Trophoblast cell (in vitro differentiated cells and primary cell): Measurements from ENCODE around the gene ADAM19.

ENCODE experiments used
- DNase-seq, 2 donors: peaks; one replicate each; pipeline ENCODE4 v3.0.0-alpha.2; 2016
- H2AFZ ChIP-seq: 2 replicates; pipeline ENCODE4 v1.6.1; 2013; ENCODE audit warnings: low read length, moderate library complexity, mild to moderate bottlenecking; ENCODE audit not compliant: insufficient read depth, poor library complexity
- H2AK5ac ChIP-seq: 2 replicates; pipeline ENCODE4 v1.6.1; 2013; ENCODE audit warnings: mild to moderate bottlenecking, low read length
- H2BK120ac ChIP-seq: 2 replicates; pipeline ENCODE4 v1.6.1; 2013; ENCODE audit warnings: low read length, mild to moderate bottlenecking, moderate library complexity; ENCODE audit not compliant: insufficient read depth, poor library complexity
- H2BK12ac ChIP-seq: 2 replicates; pipeline ENCODE4 v1.6.1; 2013; ENCODE audit warnings: mild to moderate bottlenecking, low read length, moderate library complexity
- H2BK5ac ChIP-seq: 2 replicates; pipeline ENCODE4 v1.6.1; 2013; ENCODE audit warnings: low read length, low read depth, moderate library complexity, mild to moderate bottlenecking; ENCODE audit not compliant: poor library complexity
- H3K14ac ChIP-seq: 2 replicates; pipeline ENCODE4 v1.6.1; 2013; ENCODE audit warnings: mild to moderate bottlenecking, low read length
- H3K18ac ChIP-seq: 2 replicates; pipeline ENCODE4 v1.6.1; 2013; ENCODE audit warnings: mild to moderate bottlenecking, low read length
- H3K23ac ChIP-seq: 2 replicates; pipeline ENCODE4 v1.6.1; 2013; ENCODE audit warnings: low read length
- H3K27ac ChIP-seq: 2 replicates; pipeline ENCODE4 v1.5.1; 2013; ENCODE audit warnings: low read depth, mild to moderate bottlenecking, inconsistent platforms, low read length, moderate library complexity
- H3K27me3 ChIP-seq: 2 replicates; pipeline ENCODE4 v1.6.1; 2013; ENCODE audit warnings: inconsistent platforms, mild to moderate bottlenecking, low read length, moderate library complexity; ENCODE audit not compliant: insufficient read depth
- H3K36me3 ChIP-seq, 2 experiments: 1 replicate in 1 of 2; 2 replicates in 1 of 2; pipeline ENCODE4 v1.6.1; 2013; ENCODE audit warnings: low read length in 2 of 2, mild to moderate bottlenecking in 2 of 2, moderate library complexity in 1 of 2; ENCODE audit not compliant: insufficient read depth in 2 of 2, control insufficient read depth in 1 of 2
- H3K4ac ChIP-seq: 2 replicates; pipeline ENCODE4 v1.6.1; 2013; ENCODE audit warnings: low read depth, mild to moderate bottlenecking, low read length, moderate library complexity
- H3K4me1 ChIP-seq, 2 experiments: 1 replicate in 1 of 2; 2 replicates in 1 of 2; pipeline ENCODE4 v1.6.1; 2013; ENCODE audit warnings: low read length in 2 of 2, mild to moderate bottlenecking in 2 of 2, moderate library complexity in 1 of 2; ENCODE audit not compliant: insufficient read depth in 2 of 2, control insufficient read depth in 1 of 2
- H3K4me2 ChIP-seq: 2 replicates; pipeline ENCODE4 v1.6.1; 2013; ENCODE audit warnings: inconsistent platforms, mild to moderate bottlenecking, low read length, moderate library complexity
- H3K4me3 ChIP-seq: 2 replicates; pipeline ENCODE4 v1.5.1; 2013; ENCODE audit warnings: mild to moderate bottlenecking, low read depth, low read length, inconsistent platforms
- H3K79me1 ChIP-seq: one replicate; pipeline ENCODE4 v1.6.1; 2013; ENCODE audit warnings: low read length
- H3K79me2 ChIP-seq: 2 replicates; pipeline ENCODE4 v1.6.1; 2013; ENCODE audit warnings: low read length, mild to moderate bottlenecking; ENCODE audit not compliant: control insufficient read depth, insufficient read depth, poor library complexity
- H3K9ac ChIP-seq: 2 replicates; pipeline ENCODE4 v1.6.1; 2013; ENCODE audit warnings: mild to moderate bottlenecking, low read length
- H3K9me3 ChIP-seq: 2 replicates; pipeline ENCODE4 v1.6.1; 2013; ENCODE audit warnings: low read depth, mild to moderate bottlenecking, control low read depth, inconsistent platforms, low read length; ENCODE audit not compliant: insufficient read depth
- H4K12ac ChIP-seq: 2 replicates; pipeline ENCODE4 v1.6.1; 2013; ENCODE audit warnings: low read depth, mild to moderate bottlenecking, low read length, moderate library complexity
- H4K8ac ChIP-seq: 2 replicates; pipeline ENCODE4 v1.6.1; 2013; ENCODE audit warnings: low read depth, mild to moderate bottlenecking, low read length, moderate library complexity
- H4K91ac ChIP-seq: one replicate; pipeline ENCODE4 v1.6.1; 2013; ENCODE audit warnings: low read depth, mild to moderate bottlenecking, low read length, moderate library complexity
- WGBS: extraction: QIAGEN DNeasy Blood & Tissue Kit; methylation state at CpG from one replicate; pipeline ENCODE4 v1.1.7; 2013; ENCODE audit warnings: missing lambda C conversion rate; ENCODE audit not compliant: insufficient read length, insufficient coverage; ENCODE audit errors: extremely low coverage; 5-methylcytosine and 5-hydroxymethylcytosine counted together

Gene ADAM19

GRCh38 chr5:157444224-157444623 is 131.4 kb downstream of the ADAM19 start:
- WGBS = no CpG with 5 or more reads among the region's 4 CpGs
- H3K4me3 ChIP-seq = no peak overlapping the region
- H4K12ac ChIP-seq = no peak overlapping the region
- no peak overlapping the region for H3K14ac ChIP-seq
- H3K4ac ChIP-seq = no peak overlapping the region
- H2AFZ ChIP-seq = no peak overlapping the region
- H3K9ac ChIP-seq = no peak overlapping the region
- no peak overlapping the region for H3K23ac ChIP-seq
- no peak overlapping the region for H2AK5ac ChIP-seq
- no peak for DNase-seq
- H3K79me1 ChIP-seq = peaks cover 2% of the 10 kb centered on the region
- no peak overlapping the region for H3K18ac ChIP-seq
- no peaks in the 10 kb centered on the region for H3K79me2 ChIP-seq
- no peak overlapping the region for H2BK120ac ChIP-seq
- peaks cover 14 to 16% of the 10 kb centered on the region in 2 experiments for H3K4me1 ChIP-seq
- H2BK12ac ChIP-seq = peak overlapping the region; percentile 9
- H3K27ac ChIP-seq = no peak overlapping the region
- H4K8ac ChIP-seq = no peak overlapping the region
- H3K9me3 ChIP-seq = no peaks in the 10 kb centered on the region
- H3K27me3 ChIP-seq = no peaks in the 10 kb centered on the region
- no peak overlapping the region for H2BK5ac ChIP-seq
- no peak overlapping the region for H3K4me2 ChIP-seq
- peak overlapping the region; percentile 17 for H4K91ac ChIP-seq
- no peaks in the 10 kb centered on the region for H3K36me3 ChIP-seq

GRCh38 chr5:157443041-157443549 is 132.5 kb downstream of the ADAM19 start:
- no peak overlapping the region for H2BK5ac ChIP-seq
- no peaks in the 10 kb centered on the region for H3K27me3 ChIP-seq
- H3K4ac ChIP-seq = no peak overlapping the region
- H4K91ac ChIP-seq = no peak overlapping the region
- no peak overlapping the region for H3K23ac ChIP-seq
- no peak overlapping the region for H2BK120ac ChIP-seq
- no peak overlapping the region for H3K9ac ChIP-seq
- no peaks in the 10 kb centered on the region for H3K9me3 ChIP-seq
- H4K12ac ChIP-seq = no peak overlapping the region
- peaks cover 9 to 11% of the 10 kb centered on the region in 2 experiments for H3K4me1 ChIP-seq
- no peak overlapping the region for H3K4me2 ChIP-seq
- no peak overlapping the region for H3K27ac ChIP-seq
- H4K8ac ChIP-seq = no peak overlapping the region
- H3K79me2 ChIP-seq = no peaks in the 10 kb centered on the region
- no peak overlapping the region for H3K4me3 ChIP-seq
- peaks cover 2% of the 10 kb centered on the region for H3K79me1 ChIP-seq
- DNase-seq = no peak
- H2BK12ac ChIP-seq = peak overlapping the region; percentile 60
- no peak overlapping the region for H2AFZ ChIP-seq
- no peak overlapping the region for H3K18ac ChIP-seq
- no peak overlapping the region for H2AK5ac ChIP-seq
- no CpG with 5 or more reads among the region's 7 CpGs for whole genome bisulfite sequencing
- H3K36me3 ChIP-seq = no peaks in the 10 kb centered on the region
- no peak overlapping the region for H3K14ac ChIP-seq

- no CpG with 5 or more reads among the region's 4 CpGs for WGBS
- H2AK5ac ChIP-seq = no peak overlapping the region
- no peak overlapping the region for H4K12ac ChIP-seq
Measured at GRCh38 chr5:157434096-157434495, 141.5 kb downstream of the ADAM19 start.

GRCh38 chr5:157431544-157432200 is 143.9 kb downstream of the ADAM19 start:
- Histone ChIP-seq H2BK12ac (peak overlapping the region; percentile 89), H3K14ac (peak overlapping the region; percentile 20), H3K4me3 (no peak overlapping the region), H3K79me1 (no peaks in the 10 kb centered on the region), H3K4me1 (no peaks in the 10 kb centered on the region), H4K8ac (no peak overlapping the region), H3K9me3 (peaks cover 2% of the 10 kb centered on the region), H3K27ac (peak overlapping the region; percentile 25), H4K12ac (no peak overlapping the region), H3K9ac (no peak overlapping the region), H2AK5ac (peak overlapping the region; percentile 79), H4K91ac (peak overlapping the region; percentile 68), H2BK5ac (peak overlapping the region; percentile 56), H3K4ac (no peak overlapping the region), H3K27me3 (no peaks in the 10 kb centered on the region), H3K79me2 (no peaks in the 10 kb centered on the region), H3K18ac (no peak overlapping the region), H3K4me2 (no peak overlapping the region), H2AFZ (no peak overlapping the region), H3K36me3 (no peaks in the 10 kb centered on the region), H3K23ac (no peak overlapping the region), H2BK120ac (no peak overlapping the region)
- WGBS = no CpG with 5 or more reads among the region's 4 CpGs
- DNase-seq = peak; percentile 4 to 56

More at GRCh38 chr5:157434096-157434495, 141.5 kb downstream of the ADAM19 start:
- H3K79me1 ChIP-seq = no peaks in the 10 kb centered on the region
- no peak overlapping the region for H3K4me2 ChIP-seq
- H3K27ac ChIP-seq = no peak overlapping the region
- H2BK12ac ChIP-seq = no peak overlapping the region
- no peak overlapping the region for H3K14ac ChIP-seq
- no peaks in the 10 kb centered on the region for H3K27me3 ChIP-seq
- H4K91ac ChIP-seq = no peak overlapping the region
- H3K36me3 ChIP-seq = no peaks in the 10 kb centered on the region
- H4K8ac ChIP-seq = no peak overlapping the region
- H2AFZ ChIP-seq = no peak overlapping the region
- no peak overlapping the region for H3K9ac ChIP-seq
- H2BK120ac ChIP-seq = no peak overlapping the region
- H3K4me3 ChIP-seq = no peak overlapping the region
- H3K4ac ChIP-seq = no peak overlapping the region
- H3K23ac ChIP-seq = no peak overlapping the region
- no peaks in the 10 kb centered on the region for H3K4me1 ChIP-seq
- H2BK5ac ChIP-seq = no peak overlapping the region
- DNase-seq = no peak
- no peak overlapping the region for H3K18ac ChIP-seq
- H3K9me3 ChIP-seq = peaks cover 2% of the 10 kb centered on the region
- no peaks in the 10 kb centered on the region for H3K79me2 ChIP-seq
